ENCODE results near the gene HBD. TPM values are rescaled to one million over a fixed set of nuclear protein-coding genes. Genes with fewer than 3 reads are reported as not detected.

The HBD gene
- total RNA-seq, 1 experiment from 2014 or later, result not detected

GRCh38 chr11:5241458-5241857 lies 7.2 kb upstream of the HBD start:
- no peak for TF ChIP-seq SIN3A (IDR thresholded peaks at IDR 0.05; ENCODE audit: borderline replicate concordance, insufficient read depth, low read depth, low read length)
- TF ChIP-seq TCF7L2 (IDR thresholded peaks at IDR 0.05; ENCODE audit: low read depth, low read length), result no peak
- no peak for TF ChIP-seq CTCF (IDR thresholded peaks at IDR 0.05)
- no peak for TF ChIP-seq POLR2AphosphoS5 (IDR thresholded peaks at IDR 0.05; ENCODE audit: low read depth, low read length)
- no peak for TF ChIP-seq REST (IDR thresholded peaks at IDR 0.05; ENCODE audit: insufficient read depth in 1 of 2, low read depth in 2 of 2, low read length in 1 of 2)
- BruUV-seq (replicated peaks), result no TSS peak
- intact Hi-C loops (cut with micrococcal nuclease; ENCODE audit: unreplicated experiment) (no loop called here), in situ Hi-C loops (cut with HindIII; ENCODE audit: low pct_unique_long_range_greater_than_20kb, low sequenced_read_pairs) (no loop called here)
- Histone ChIP-seq H3K36me3 (ENCODE audit: control insufficient read depth, insufficient read depth, low read length) (no peaks in the 10 kb centered on the region), H3K27me3 (ENCODE audit: control insufficient read depth, insufficient read depth, low read length) (peaks cover 4% of the 10 kb centered on the region; the same call in 1 of the 2 replicates), H3K9me3 (ENCODE audit: control insufficient read depth, insufficient read depth, low read depth, low read length) (no peaks in the 10 kb centered on the region), H3K4me3 (ENCODE audit: low read depth in 2 of 2, low read length in 2 of 2) (no peak overlapping the region), H3K27ac (ENCODE audit: low read length) (no peak overlapping the region), H3K4me1 (ENCODE audit: control insufficient read depth, insufficient read depth, low read length) (no peaks in the 10 kb centered on the region)
- ChIA-PET POLR2A (no interaction called here), CTCF (no interaction called here)
- DNase-seq (ENCODE audit: low read depth, low spot score) (no peak), ATAC-seq (no peak)

GRCh38 chr11:5240458-5240857 lies 6.2 kb upstream of the HBD start:
- TF ChIP-seq CTCF (IDR thresholded peaks at IDR 0.05) (no peak), POLR2AphosphoS5 (IDR thresholded peaks at IDR 0.05; ENCODE audit: low read depth, low read length) (no peak), REST (IDR thresholded peaks at IDR 0.05; ENCODE audit: insufficient read depth in 1 of 2, low read depth in 2 of 2, low read length in 1 of 2) (no peak), SIN3A (IDR thresholded peaks at IDR 0.05; ENCODE audit: borderline replicate concordance, insufficient read depth, low read depth, low read length) (no peak)
- BruUV-seq (replicated peaks), result no TSS peak
- ChIA-PET POLR2A (no interaction called here), CTCF (no interaction called here)
- ATAC-seq (no peak), DNase-seq (ENCODE audit: low read depth, low spot score) (no peak)
- Histone ChIP-seq H3K27ac (ENCODE audit: low read length) (no peak overlapping the region), H3K4me1 (ENCODE audit: control insufficient read depth, insufficient read depth, low read length) (no peaks in the 10 kb centered on the region), H3K36me3 (ENCODE audit: control insufficient read depth, insufficient read depth, low read length) (no peaks in the 10 kb centered on the region), H3K27me3 (ENCODE audit: control insufficient read depth, insufficient read depth, low read length) (peaks cover 4% of the 10 kb centered on the region; the same call in 1 of the 2 replicates), H3K4me3 (ENCODE audit: low read depth in 2 of 2, low read length in 2 of 2) (no peak overlapping the region), H3K9me3 (ENCODE audit: control insufficient read depth, insufficient read depth, low read depth, low read length) (no peaks in the 10 kb centered on the region)
- intact Hi-C loops (cut with micrococcal nuclease; ENCODE audit: unreplicated experiment), result no loop called here
- in situ Hi-C loops (cut with HindIII; ENCODE audit: low pct_unique_long_range_greater_than_20kb, low sequenced_read_pairs), result no loop called here
